Stimulated activated CD8-positive, alpha-beta memory T cell treated with anti-CD3 and anti-CD28 coated beads, Interleukin-15, amount 100 ng/mL, for 4 hours (primary cell): ENCODE data around the gene PRDM12.

ENCODE experiments used
- DNase-seq, 2 donors: peaks; one replicate each; pipeline ENCODE4 v3.0.0-alpha.2; 2020; ENCODE audit warnings: low read depth in 2 of 2

PRDM12 gene

DNA sequence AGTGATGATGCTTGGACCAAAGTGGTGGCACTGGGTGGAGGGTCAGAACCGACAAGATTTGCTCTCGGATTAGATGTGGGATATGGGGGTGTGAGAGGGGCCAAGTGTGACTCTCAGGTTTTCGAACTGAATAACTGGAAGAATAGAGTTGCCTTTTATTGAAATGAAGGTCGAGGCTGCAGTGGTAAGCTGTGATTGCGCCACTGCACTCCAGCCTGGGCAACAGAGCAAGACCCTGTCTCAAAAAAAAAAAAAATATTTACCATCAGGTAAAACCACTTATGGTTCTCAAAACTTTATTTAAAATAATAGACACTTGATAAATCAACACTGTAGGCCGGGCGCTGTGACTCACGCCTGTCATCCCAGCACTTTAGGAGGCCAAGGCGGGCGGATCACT, 56.4 kb downstream of the PRDM12 start:
- DNase-seq = no peak

DNA sequence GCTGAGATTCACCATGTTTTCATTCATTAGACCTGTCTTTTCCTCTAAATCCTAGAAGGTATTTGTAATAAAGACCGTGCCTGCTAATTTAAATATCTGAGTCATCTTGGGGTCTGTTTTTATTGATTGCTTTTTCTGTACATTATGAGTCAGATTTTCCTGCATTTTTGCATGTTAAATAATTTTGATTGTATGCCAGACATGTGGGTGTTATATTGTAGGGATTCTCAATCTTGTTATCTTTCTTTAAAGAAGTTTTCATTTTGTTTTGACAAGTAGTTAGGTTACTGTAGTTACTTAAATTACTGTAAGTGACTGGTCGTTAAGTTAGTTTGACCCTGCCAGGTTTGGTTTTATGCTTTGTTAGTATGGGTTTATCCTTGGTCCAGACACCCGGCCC, 64.3 kb downstream of the PRDM12 start:
- no peak for DNase-seq

DNA sequence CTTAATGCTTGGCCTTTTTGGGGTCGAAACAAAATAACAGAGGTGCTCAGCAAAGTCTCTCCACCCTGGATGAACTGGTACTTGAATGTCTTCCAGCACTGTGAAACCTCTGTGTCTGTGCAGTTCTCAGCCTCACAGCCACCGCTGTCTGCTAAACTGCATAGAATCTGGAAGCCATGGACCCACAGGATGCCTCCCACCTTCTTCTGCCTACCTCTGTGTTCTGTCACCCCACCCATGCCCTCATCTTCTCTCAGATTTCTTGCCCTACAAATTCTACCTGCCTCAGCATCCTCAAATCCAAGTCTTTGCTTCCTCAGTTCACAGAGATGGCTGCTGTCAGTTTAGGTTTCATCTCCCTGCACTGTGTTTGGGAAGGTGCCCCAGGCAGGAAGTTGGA, 64.8 kb downstream of the PRDM12 start:
- DNase-seq = no peak

DNA sequence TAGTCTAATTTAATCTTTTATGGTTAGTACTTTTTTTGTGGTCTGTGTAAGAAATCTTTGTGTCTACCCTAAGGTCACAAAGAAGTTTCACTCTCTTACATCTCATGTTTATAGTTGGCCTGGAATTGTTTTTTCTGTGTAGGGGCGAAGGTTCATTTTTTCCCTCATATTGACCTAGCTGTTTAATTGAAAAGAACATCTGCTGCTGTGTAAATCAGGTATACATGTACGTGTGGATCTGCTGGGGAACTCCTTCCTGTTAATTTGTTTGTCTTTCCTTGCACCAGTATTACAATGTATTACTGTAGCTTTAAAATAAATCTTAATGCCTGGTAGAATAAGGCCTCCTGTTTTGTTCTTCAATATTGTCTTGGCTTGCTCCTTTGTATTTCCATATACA, 67.0 kb downstream of the PRDM12 start:
- DNase-seq = no peak

DNA sequence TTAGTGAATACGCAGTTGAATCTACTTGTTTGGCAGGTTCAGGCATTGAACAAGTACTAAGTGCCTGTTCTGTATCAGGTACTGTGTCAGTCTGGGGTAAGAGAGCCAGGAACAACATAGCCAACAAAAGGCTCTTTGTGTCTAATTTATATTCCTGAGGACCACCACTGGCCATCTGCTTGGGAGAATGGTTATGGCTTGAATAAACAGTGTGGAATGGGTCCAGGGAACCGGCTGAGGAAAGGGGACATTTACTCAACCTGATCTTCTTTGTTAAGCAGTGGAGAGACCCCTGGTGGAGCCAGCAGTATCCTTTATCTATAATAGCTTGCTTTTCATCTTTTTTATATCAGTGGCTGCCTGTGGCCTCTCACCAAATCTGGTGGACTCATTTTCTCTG, 67.7 kb downstream of the PRDM12 start:
- DNase-seq = no peak
